CD4-positive, alpha-beta T cell (primary cell): Measurements from ENCODE around the gene ANO10. TPM values are rescaled to one million over a fixed set of nuclear protein-coding genes. Genes with fewer than 3 reads are reported as not detected.
"Not testable (repeated sequence)": the region's sequence is repeated elsewhere in the genome, so short reads cannot be mapped to it uniquely, and the experiment has no call there.

Experiments
- ATAC-seq: fragments of 200-7000 bp; cut with Tn5 transposase; one replicate; pipeline ENCODE4 v1.10.0; 2022; ENCODE audit warnings: mild to moderate bottlenecking; ENCODE audit not compliant: poor library complexity
- CTCF ChIA-PET: fragments of 350-600 bp; sonication (Branson Sonifier 250); formaldehyde crosslinking; loops from one replicate; lab custom pipeline; 2021; ENCODE audit warnings: antibody characterized with exemption, inconsistent platforms; lab: Charles Lee
- POLR2A ChIA-PET: fragments of 350-600 bp; sonication (Branson Sonifier 250); formaldehyde crosslinking; loops from one replicate; lab custom pipeline; 2021; ENCODE audit warnings: antibody characterized with exemption, inconsistent platforms; lab: Charles Lee
- DNase-seq, 14 experiments: peaks; one replicate each; pipeline ENCODE4 v3.0.0-alpha.2; 2013 to 2020; ENCODE audit warnings: mixed read lengths in 2 of 14
- H3K27ac ChIP-seq, 2 donors: one replicate each; pipeline versions ENCODE4 v1.5.1 to v1.7.0; 2013; ENCODE audit warnings: low read length in 2 of 2, low read depth in 1 of 2, mild to moderate bottlenecking in 1 of 2
- H3K27me3 ChIP-seq, 2 experiments: 1 replicate in 1 of 2; 2 replicates in 1 of 2; pipeline versions ENCODE4 v1.6.1 to v1.7.0; 2013; ENCODE audit warnings: low read length in 2 of 2, control low read depth in 1 of 2, mild to moderate bottlenecking in 1 of 2, moderate library complexity in 1 of 2; ENCODE audit not compliant: insufficient read depth in 2 of 2, control insufficient read depth in 1 of 2
- H3K36me3 ChIP-seq: one replicate; pipeline ENCODE4 v1.6.1; 2013; ENCODE audit warnings: low read length, control low read depth; ENCODE audit not compliant: insufficient read depth
- H3K4me1 ChIP-seq: one replicate; pipeline ENCODE4 v1.6.1; 2013; ENCODE audit warnings: low read length, control low read depth; ENCODE audit not compliant: insufficient read depth
- H3K4me3 ChIP-seq: one replicate; pipeline ENCODE4 v1.5.1; 2013; ENCODE audit warnings: mild to moderate bottlenecking, low read length, moderate library complexity
- H3K9me3 ChIP-seq, 2 experiments: 1 replicate in 1 of 2; 2 replicates in 1 of 2; pipeline versions ENCODE4 v1.6.1 to v1.7.0; 2013; ENCODE audit warnings: low read length in 2 of 2, mild to moderate bottlenecking in 2 of 2, control low read depth in 1 of 2, moderate library complexity in 1 of 2; ENCODE audit not compliant: control insufficient read depth in 1 of 2, insufficient read depth in 1 of 2
- H3K27ac Mint-ChIP-seq: one replicate; pipeline ENCODE4 v1.8.0; 2020; ENCODE audit warnings: mixed read lengths
- H3K27me3 Mint-ChIP-seq: one replicate; pipeline ENCODE4 v1.8.0; 2021; ENCODE audit warnings: mixed read lengths
- H3K36me3 Mint-ChIP-seq: one replicate; pipeline ENCODE4 v1.8.0; 2021; ENCODE audit warnings: low read depth, mixed read lengths
- H3K4me1 Mint-ChIP-seq: one replicate; pipeline ENCODE4 v1.8.0; 2021; ENCODE audit warnings: low read depth, mixed read lengths
- H3K4me3 Mint-ChIP-seq: one replicate; pipeline ENCODE4 v1.8.0; 2020; ENCODE audit warnings: mild to moderate bottlenecking, mixed read lengths
- H3K9me3 Mint-ChIP-seq: one replicate; pipeline ENCODE4 v1.8.0; 2020; ENCODE audit warnings: mixed read lengths
- CTCF ChIP-seq: fragments of 200-600 bp; IDR thresholded peaks from one replicate; pipeline ENCODE4 v1.8.0; 2022; ENCODE audit warnings: antibody characterized with exemption, mild to moderate bottlenecking
- intact Hi-C, 2 experiments: fragments of 100-400 bp; cut with DNase I in 1 of 2; cut with micrococcal nuclease in 1 of 2; formaldehyde crosslinking; loops; one replicate each; pipeline versions ENCODE4 v1.15.1 to v1.9.0; 2023 to 2025; cut with DNase I, micrococcal nuclease
- total RNA-seq, 174 experiments: library from RNA in 2 of 174; stranded (reverse) in 2 of 174; gene quantifications; one replicate each; pipeline ENCODE4 v1.2.3 and lab custom pipeline; 2021 to 2026

Gene ANO10
- total RNA-seq, 2 experiments from 2014 or later = 6.9 to 8.0 TPM

- Mint-ChIP-seq H3K36me3 (no peaks in the 10 kb centered on the region), H3K4me1 (peaks cover 59% of the 10 kb centered on the region), H3K27me3 (no peaks in the 10 kb centered on the region), H3K9me3 (no peaks in the 10 kb centered on the region), H3K27ac (peak overlapping the region; percentile 52), H3K4me3 (no peak overlapping the region)
- Histone ChIP-seq H3K9me3 (no peaks in the 10 kb centered on the region), H3K27me3 (no peaks in the 10 kb centered on the region), H3K36me3 (no peaks in the 10 kb centered on the region), H3K27ac (no peak overlapping the region), H3K4me3 (no peak overlapping the region), H3K4me1 (peaks cover 26% of the 10 kb centered on the region)
- intact Hi-C loops = loop anchor here in 1 of 2 experiments (5.0 kb wide), 1 partner anchor 81 kb away; no protein-coding TSS in a partner anchor
- ChIA-PET POLR2A (no interaction called here), CTCF (interaction anchor here (1.6 kb wide), 1 partner anchor 31 kb away, joined by 3 read pairs; no protein-coding TSS in a partner anchor)
- ATAC-seq = no peak
- DNase-seq = no peak
- TF ChIP-seq CTCF = no peak
Observed at GRCh38 chr3:43497905-43498365, 123.9 kb downstream of the ANO10 start.

GRCh38 chr3:43497422-43497821 lies 124.4 kb downstream of the ANO10 start:
- Histone ChIP-seq H3K4me1 (peaks cover 24% of the 10 kb centered on the region), H3K9me3 (no peaks in the 10 kb centered on the region), H3K4me3 (no peak overlapping the region), H3K27me3 (no peaks in the 10 kb centered on the region), H3K27ac (no peak overlapping the region), H3K36me3 (no peaks in the 10 kb centered on the region)
- H3K27ac Mint-ChIP-seq = no peak overlapping the region
- no peak for TF ChIP-seq CTCF
- ATAC-seq (no peak), DNase-seq (no peak)
- no peaks in the 10 kb centered on the region for H3K9me3 Mint-ChIP-seq
- H3K4me3 Mint-ChIP-seq = no peak overlapping the region
- ChIA-PET POLR2A (no interaction called here), CTCF (no interaction called here)
- H3K36me3 Mint-ChIP-seq = no peaks in the 10 kb centered on the region
- intact Hi-C loops = loop anchor here in 1 of 2 experiments (5.0 kb wide), 1 partner anchor 80 kb away; no protein-coding TSS in a partner anchor
- no peaks in the 10 kb centered on the region for H3K27me3 Mint-ChIP-seq
- peaks cover 55% of the 10 kb centered on the region for H3K4me1 Mint-ChIP-seq

GRCh38 chr3:43496740-43497375 lies 125.0 kb downstream of the ANO10 start:
- Mint-ChIP-seq H3K27me3 (no peaks in the 10 kb centered on the region), H3K4me3 (no peak overlapping the region), H3K9me3 (no peaks in the 10 kb centered on the region), H3K27ac (no peak overlapping the region), H3K4me1 (peaks cover 57% of the 10 kb centered on the region), H3K36me3 (no peaks in the 10 kb centered on the region)
- CTCF ChIA-PET = no interaction called here
- POLR2A ChIA-PET = no interaction called here
- Histone ChIP-seq H3K9me3 (no peaks in the 10 kb centered on the region), H3K4me1 (peaks cover 20% of the 10 kb centered on the region), H3K27ac (no peak overlapping the region), H3K36me3 (no peaks in the 10 kb centered on the region), H3K27me3 (no peaks in the 10 kb centered on the region), H3K4me3 (no peak overlapping the region)
- intact Hi-C loops = loop anchor here in 1 of 2 experiments (5.0 kb wide), 1 partner anchor 80 kb away; no protein-coding TSS in a partner anchor
- ATAC-seq (no peak), DNase-seq (no peak)
- no peak for TF ChIP-seq CTCF

- CTCF ChIA-PET, H3K27me3 ChIP-seq, H3K9me3 Mint-ChIP-seq, H3K36me3 ChIP-seq, DNase-seq, intact Hi-C loops, H3K4me1 ChIP-seq, H3K27ac ChIP-seq, H3K36me3 Mint-ChIP-seq, ATAC-seq, H3K9me3 ChIP-seq, POLR2A ChIA-PET, H3K4me3 ChIP-seq, H3K27me3 Mint-ChIP-seq, H3K27ac Mint-ChIP-seq, H3K4me3 Mint-ChIP-seq: not testable (repeated sequence)
- peaks cover 37% of the 10 kb centered on the region for H3K4me1 Mint-ChIP-seq
Observed at GRCh38 chr3:43492932-43493331, 128.9 kb downstream of the ANO10 start.

GRCh38 chr3:43491807-43492206 lies 130.0 kb downstream of the ANO10 start:
- H3K4me3 Mint-ChIP-seq, H3K27me3 Mint-ChIP-seq, intact Hi-C loops, POLR2A ChIA-PET, H3K36me3 Mint-ChIP-seq, H3K9me3 Mint-ChIP-seq, H3K36me3 ChIP-seq, H3K27me3 ChIP-seq, H3K4me3 ChIP-seq, H3K9me3 ChIP-seq, H3K27ac Mint-ChIP-seq, H3K27ac ChIP-seq, ATAC-seq, H3K4me1 ChIP-seq: not testable (repeated sequence)
- peaks cover 30% of the 10 kb centered on the region for H3K4me1 Mint-ChIP-seq
- CTCF ChIA-PET = interaction anchor here (1.4 kb wide), 1 partner anchor 11 kb away, joined by 3 read pairs; no protein-coding TSS in a partner anchor
- DNase-seq = peak in 1 of 14 experiments; percentile 23
